GM12872 (cell line): ENCODE results near the gene CD207.

Source experiments
- CTCF ChIP-seq: IDR thresholded peaks from 3 replicates; pipeline ENCODE4 v1.5.1; 2011; ENCODE audit warnings: low read depth, mild to moderate bottlenecking, low read length, moderate library complexity; ENCODE audit not compliant: insufficient read depth

The CD207 gene

GRCh38 chr2:70835643-70836042 is at the start of gene CD207:
CD207 (minus strand) TSS chr2:70835816; CDS start chr2:70835776, 40 bp downstream.
- TF ChIP-seq CTCF, result no peak

- no peak for TF ChIP-seq CTCF
These were observed 37.9 kb upstream of the CD207 start for GRCh38 chr2:70873541-70873940.

- peak; percentile 83 for TF ChIP-seq CTCF
These were observed 36.0 kb upstream of the CD207 start for GRCh38 chr2:70871398-70872211.

- no peak for TF ChIP-seq CTCF
These were observed 35.2 kb upstream of the CD207 start for GRCh38 chr2:70870790-70871189.

- no peak for TF ChIP-seq CTCF
These were observed 33.4 kb upstream of the CD207 start for GRCh38 chr2:70868970-70869369.

GRCh38 chr2:70861777-70862625 is 26.4 kb upstream of the CD207 start:
- TF ChIP-seq CTCF, result peak; percentile 90

- TF ChIP-seq CTCF, result no peak
These were observed 20.1 kb upstream of the CD207 start for GRCh38 chr2:70855667-70856066.
